Measurements from ENCODE around the gene SYT14.

DNA sequence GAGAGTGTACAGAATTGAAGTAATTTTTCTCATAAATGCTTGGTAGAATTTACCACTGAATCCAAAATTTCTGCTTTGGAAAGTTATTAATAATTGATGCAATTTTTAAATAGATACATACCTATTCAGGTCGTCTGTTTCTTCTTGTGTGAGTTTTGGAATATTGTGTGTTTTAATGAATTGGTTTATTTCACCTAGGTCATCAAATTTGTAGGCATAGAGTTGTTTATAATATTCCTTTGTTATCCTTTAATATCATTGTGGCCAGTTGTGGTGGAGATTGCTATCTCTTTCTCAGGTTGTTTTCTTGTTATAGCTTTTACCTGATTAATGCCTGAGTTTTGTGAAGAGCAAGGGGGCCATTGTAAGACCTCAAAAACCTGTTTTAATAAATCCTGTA is 93.5 kb downstream of the SYT14 start:
- TF ChIP-seq, protein P1, sequence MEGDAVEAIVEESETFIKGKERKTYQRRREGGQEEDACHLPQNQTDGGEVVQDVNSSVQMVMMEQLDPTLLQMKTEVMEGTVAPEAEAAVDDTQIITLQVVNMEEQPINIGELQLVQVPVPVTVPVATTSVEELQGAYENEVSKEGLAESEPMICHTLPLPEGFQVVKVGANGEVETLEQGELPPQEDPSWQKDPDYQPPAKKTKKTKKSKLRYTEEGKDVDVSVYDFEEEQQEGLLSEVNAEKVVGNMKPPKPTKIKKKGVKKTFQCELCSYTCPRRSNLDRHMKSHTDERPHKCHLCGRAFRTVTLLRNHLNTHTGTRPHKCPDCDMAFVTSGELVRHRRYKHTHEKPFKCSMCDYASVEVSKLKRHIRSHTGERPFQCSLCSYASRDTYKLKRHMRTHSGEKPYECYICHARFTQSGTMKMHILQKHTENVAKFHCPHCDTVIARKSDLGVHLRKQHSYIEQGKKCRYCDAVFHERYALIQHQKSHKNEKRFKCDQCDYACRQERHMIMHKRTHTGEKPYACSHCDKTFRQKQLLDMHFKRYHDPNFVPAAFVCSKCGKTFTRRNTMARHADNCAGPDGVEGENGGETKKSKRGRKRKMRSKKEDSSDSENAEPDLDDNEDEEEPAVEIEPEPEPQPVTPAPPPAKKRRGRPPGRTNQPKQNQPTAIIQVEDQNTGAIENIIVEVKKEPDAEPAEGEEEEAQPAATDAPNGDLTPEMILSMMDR (IDR thresholded peaks at IDR 0.05), result no peak
- TF ChIP-seq POLR2A (IDR thresholded peaks at IDR 0.05), result no peak
